ENCODE measurements around the gene PIGZ. TPM values are rescaled to one million over a fixed set of nuclear protein-coding genes. Genes with fewer than 3 reads are reported as not detected.

PIGZ gene
- total and polyA plus RNA-seq, 5 donors from 2014 or later: 0.34 to 0.47 (median 0.42) TPM; not detected in 1

- peak overlapping the region in 1 of 3 donors; percentile 54 for H3K27ac Mint-ChIP-seq
- peak overlapping the region in 1 of 4 donors; percentile 11 for H3K4me3 Mint-ChIP-seq
- Histone ChIP-seq H3K36me3 (ENCODE audit: control insufficient read depth, insufficient read depth, low read length) (no peaks in the 10 kb centered on the region), H3K9me3 (ENCODE audit: control insufficient read depth in 2 of 2, low read length in 2 of 2) (no peaks in the 10 kb centered on the region), H3K4me3 (ENCODE audit: low read depth, low read length) (no peak overlapping the region), H3K27me3 (ENCODE audit: control insufficient read depth, insufficient read depth, low read length) (no peaks in the 10 kb centered on the region), H3K4me1 (ENCODE audit: control insufficient read depth, insufficient read depth, low read length, poor library complexity, severe bottlenecking) (peaks cover 8% of the 10 kb centered on the region), H3K27ac (ENCODE audit: insufficient read depth, low read length, poor library complexity, severe bottlenecking) (no peak overlapping the region)
- no peaks in the 10 kb centered on the region for H3K27me3 Mint-ChIP-seq
- peaks cover 0 to 12% (median 4%) of the 10 kb centered on the region in 4 donors for H3K4me1 Mint-ChIP-seq
- H3K9me3 Mint-ChIP-seq: peaks cover 0 to 1% (median 0%) of the 10 kb centered on the region in 7 donors
- DNase-seq (no peak), ATAC-seq (ENCODE audit: low read depth in 2 of 2) (no peak)
- H3K36me3 Mint-ChIP-seq: no peaks in the 10 kb centered on the region
Measured at GRCh38 chr3:196998966-196999760, 30.5 kb upstream of the PIGZ start.

GRCh38 chr3:196997311-196997710 lies 28.7 kb upstream of the PIGZ start:
- H3K9me3 ChIP-seq (ENCODE audit: control insufficient read depth in 2 of 2, low read length in 2 of 2): no peaks in the 10 kb centered on the region
- ATAC-seq (ENCODE audit: low read depth in 2 of 2): no peak
- no peak overlapping the region for H3K27ac ChIP-seq (ENCODE audit: insufficient read depth, low read length, poor library complexity, severe bottlenecking)
- no peak for DNase-seq
- Mint-ChIP-seq H3K36me3 (no peaks in the 10 kb centered on the region), H3K4me1 (peaks cover 0 to 8% (median 4%) of the 10 kb centered on the region in 4 donors), H3K4me3 (no peak overlapping the region), H3K27me3 (no peaks in the 10 kb centered on the region), H3K27ac (no peak overlapping the region), H3K9me3 (no peaks in the 10 kb centered on the region)
- no peaks in the 10 kb centered on the region for H3K27me3 ChIP-seq (ENCODE audit: control insufficient read depth, insufficient read depth, low read length)
- H3K36me3 ChIP-seq (ENCODE audit: control insufficient read depth, insufficient read depth, low read length): no peaks in the 10 kb centered on the region
- no peak overlapping the region for H3K4me3 ChIP-seq (ENCODE audit: low read depth, low read length)
- H3K4me1 ChIP-seq (ENCODE audit: control insufficient read depth, insufficient read depth, low read length, poor library complexity, severe bottlenecking): no peaks in the 10 kb centered on the region

GRCh38 chr3:196996454-196997265 lies 28.0 kb upstream of the PIGZ start:
- no peak overlapping the region for H3K27ac ChIP-seq (ENCODE audit: insufficient read depth, low read length, poor library complexity, severe bottlenecking)
- no peak for ATAC-seq (ENCODE audit: low read depth in 2 of 2)
- Mint-ChIP-seq H3K4me3 (peak overlapping the region in 1 of 4 donors; percentile 5), H3K4me1 (peaks cover 0 to 6% (median 3%) of the 10 kb centered on the region in 4 donors), H3K27me3 (no peaks in the 10 kb centered on the region), H3K27ac (peak overlapping the region in 1 of 3 donors; percentile 60), H3K9me3 (no peaks in the 10 kb centered on the region), H3K36me3 (no peaks in the 10 kb centered on the region)
- H3K4me3 ChIP-seq (ENCODE audit: low read depth, low read length): no peak overlapping the region
- no peaks in the 10 kb centered on the region for H3K27me3 ChIP-seq (ENCODE audit: control insufficient read depth, insufficient read depth, low read length)
- H3K9me3 ChIP-seq (ENCODE audit: control insufficient read depth in 2 of 2, low read length in 2 of 2): no peaks in the 10 kb centered on the region
- DNase-seq: no peak
- no peaks in the 10 kb centered on the region for H3K36me3 ChIP-seq (ENCODE audit: control insufficient read depth, insufficient read depth, low read length)
- H3K4me1 ChIP-seq (ENCODE audit: control insufficient read depth, insufficient read depth, low read length, poor library complexity, severe bottlenecking): no peaks in the 10 kb centered on the region

GRCh38 chr3:196995646-196996355 lies 27.2 kb upstream of the PIGZ start:
- Mint-ChIP-seq H3K4me1 (peaks cover 0 to under 1% (median under 1%) of the 10 kb centered on the region in 4 donors), H3K27me3 (no peaks in the 10 kb centered on the region), H3K27ac (peak overlapping the region in 1 of 3 donors; percentile 23), H3K36me3 (no peaks in the 10 kb centered on the region), H3K4me3 (no peak overlapping the region), H3K9me3 (no peaks in the 10 kb centered on the region)
- DNase-seq (no peak), ATAC-seq (ENCODE audit: low read depth in 2 of 2) (no peak)
- Histone ChIP-seq H3K4me1 (ENCODE audit: control insufficient read depth, insufficient read depth, low read length, poor library complexity, severe bottlenecking) (no peaks in the 10 kb centered on the region), H3K36me3 (ENCODE audit: control insufficient read depth, insufficient read depth, low read length) (no peaks in the 10 kb centered on the region), H3K27ac (ENCODE audit: insufficient read depth, low read length, poor library complexity, severe bottlenecking) (no peak overlapping the region), H3K27me3 (ENCODE audit: control insufficient read depth, insufficient read depth, low read length) (no peaks in the 10 kb centered on the region), H3K9me3 (ENCODE audit: control insufficient read depth in 2 of 2, low read length in 2 of 2) (no peaks in the 10 kb centered on the region), H3K4me3 (ENCODE audit: low read depth, low read length) (no peak overlapping the region)

- Mint-ChIP-seq H3K4me1 (no peaks in the 10 kb centered on the region), H3K27ac (no peak overlapping the region), H3K4me3 (no peak overlapping the region), H3K36me3 (no peaks in the 10 kb centered on the region), H3K27me3 (no peaks in the 10 kb centered on the region), H3K9me3 (no peaks in the 10 kb centered on the region)
- Histone ChIP-seq H3K27me3 (ENCODE audit: control insufficient read depth, insufficient read depth, low read length) (no peaks in the 10 kb centered on the region), H3K36me3 (ENCODE audit: control insufficient read depth, insufficient read depth, low read length) (no peaks in the 10 kb centered on the region), H3K4me3 (ENCODE audit: low read depth, low read length) (no peak overlapping the region), H3K27ac (ENCODE audit: insufficient read depth, low read length, poor library complexity, severe bottlenecking) (no peak overlapping the region), H3K9me3 (ENCODE audit: control insufficient read depth in 2 of 2, low read length in 2 of 2) (no peaks in the 10 kb centered on the region), H3K4me1 (ENCODE audit: control insufficient read depth, insufficient read depth, low read length, poor library complexity, severe bottlenecking) (no peaks in the 10 kb centered on the region)
- no peak for DNase-seq
- no peak for ATAC-seq (ENCODE audit: low read depth in 2 of 2)
Measured at GRCh38 chr3:196995027-196995426, 26.4 kb upstream of the PIGZ start.

GRCh38 chr3:196994056-196994455 lies 25.4 kb upstream of the PIGZ start:
- peak overlapping the region in 1 of 3 donors; percentile 66 for H3K27ac Mint-ChIP-seq
- H3K36me3 Mint-ChIP-seq: no peaks in the 10 kb centered on the region
- no peak overlapping the region for H3K4me3 Mint-ChIP-seq
- no peaks in the 10 kb centered on the region for H3K4me1 Mint-ChIP-seq
- H3K27ac ChIP-seq (ENCODE audit: insufficient read depth, low read length, poor library complexity, severe bottlenecking): no peak overlapping the region
- H3K9me3 ChIP-seq (ENCODE audit: control insufficient read depth in 2 of 2, low read length in 2 of 2): no peaks in the 10 kb centered on the region
- no peaks in the 10 kb centered on the region for H3K27me3 Mint-ChIP-seq
- no peak for DNase-seq
- no peaks in the 10 kb centered on the region for H3K9me3 Mint-ChIP-seq
- no peaks in the 10 kb centered on the region for H3K27me3 ChIP-seq (ENCODE audit: control insufficient read depth, insufficient read depth, low read length)
- no peaks in the 10 kb centered on the region for H3K4me1 ChIP-seq (ENCODE audit: control insufficient read depth, insufficient read depth, low read length, poor library complexity, severe bottlenecking)
- ATAC-seq (ENCODE audit: low read depth in 2 of 2): no peak
- no peak overlapping the region for H3K4me3 ChIP-seq (ENCODE audit: low read depth, low read length)
- H3K36me3 ChIP-seq (ENCODE audit: control insufficient read depth, insufficient read depth, low read length): no peaks in the 10 kb centered on the region

- H3K27ac ChIP-seq (ENCODE audit: insufficient read depth, low read length, poor library complexity, severe bottlenecking): no peak overlapping the region
- no peak overlapping the region for H3K4me3 ChIP-seq (ENCODE audit: low read depth, low read length)
- Mint-ChIP-seq H3K27ac (no peak overlapping the region), H3K4me1 (no peaks in the 10 kb centered on the region), H3K27me3 (no peaks in the 10 kb centered on the region), H3K36me3 (no peaks in the 10 kb centered on the region), H3K4me3 (no peak overlapping the region), H3K9me3 (no peaks in the 10 kb centered on the region)
- H3K27me3 ChIP-seq (ENCODE audit: control insufficient read depth, insufficient read depth, low read length): no peaks in the 10 kb centered on the region
- no peaks in the 10 kb centered on the region for H3K9me3 ChIP-seq (ENCODE audit: control insufficient read depth in 2 of 2, low read length in 2 of 2)
- no peak for ATAC-seq (ENCODE audit: low read depth in 2 of 2)
- no peaks in the 10 kb centered on the region for H3K4me1 ChIP-seq (ENCODE audit: control insufficient read depth, insufficient read depth, low read length, poor library complexity, severe bottlenecking)
- H3K36me3 ChIP-seq (ENCODE audit: control insufficient read depth, insufficient read depth, low read length): no peaks in the 10 kb centered on the region
- DNase-seq: no peak
Measured at GRCh38 chr3:196992461-196993065, 23.9 kb upstream of the PIGZ start.
